Endothelial cell of umbilical vein (primary cell): ENCODE data around the gene CALN1. TPM values are rescaled to one million over a fixed set of nuclear protein-coding genes. Genes with fewer than 3 reads are reported as not detected.

Experiments
- BruUV-seq: library from RNA; stranded (reverse); fragments of 400-500 nt; replicated peaks from 2 replicates; lab custom pipeline; 2021; lab: Mats Ljungman, UMichigan
- CTCF ChIA-PET: fragments of 300-600, 350-600 bp; sonication (Branson Sonifier 250); formaldehyde crosslinking; loops from one replicate; lab custom pipeline; 2021; ENCODE audit warnings: antibody characterized with exemption, inconsistent platforms; lab: Charles Lee
- POLR2A ChIA-PET: fragments of 300-600, 350-600 bp; sonication (Branson Sonifier 250); formaldehyde crosslinking; loops from one replicate; lab custom pipeline; 2021; ENCODE audit warnings: antibody characterized with exemption, inconsistent platforms; lab: Charles Lee
- DNase-seq: peaks from one replicate; pipeline ENCODE4 v3.0.0-alpha.2; 2011; ENCODE audit warnings: low read depth, low spot score
- FAIRE-seq: peaks from 2 replicates; lab custom pipeline; 2011; peaks lifted over from hg19 to GRCh38; lab: Jason Lieb, UNC
- H2AFZ ChIP-seq: 2 replicates; pipeline ENCODE4 v1.6.0; 2012; ENCODE audit warnings: low read depth, low read length, control low read depth, inconsistent platforms
- H3K27ac ChIP-seq: 2 replicates; pipeline ENCODE4 v1.5.1; 2011; ENCODE audit warnings: low read depth, mild to moderate bottlenecking, control low read depth, low read length, moderate library complexity; ENCODE audit not compliant: insufficient read depth
- H3K27me3 ChIP-seq, 2 experiments: 2 replicates each; pipeline versions ENCODE4 v1.6.0 to v1.6.1; 2011; ENCODE audit warnings: low read length in 2 of 2, mixed read lengths in 1 of 2; ENCODE audit not compliant: control insufficient read depth in 2 of 2, insufficient read depth in 2 of 2
- H3K36me3 ChIP-seq, 2 experiments: 2 replicates in 1 of 2; 3 replicates in 1 of 2; pipeline ENCODE4 v1.5.1; 2011; ENCODE audit warnings: low read length in 2 of 2, mild to moderate bottlenecking in 1 of 2, moderate library complexity in 1 of 2; ENCODE audit not compliant: control insufficient read depth in 2 of 2, insufficient read depth in 2 of 2; ENCODE audit errors: extremely low read depth in 1 of 2
- H3K4me1 ChIP-seq: 3 replicates; pipeline ENCODE4 v1.5.1; 2011; ENCODE audit warnings: mild to moderate bottlenecking, low read length; ENCODE audit not compliant: control insufficient read depth, insufficient read depth; ENCODE audit errors: extremely low read depth
- H3K4me2 ChIP-seq: 2 replicates; pipeline ENCODE4 v1.6.1; 2011; ENCODE audit warnings: low read length, control low read depth, mixed read lengths; ENCODE audit not compliant: insufficient read depth
- H3K4me3 ChIP-seq, 3 experiments: fragments of 200-600 bp in 1 of 3; sonication (generic), shearing (Covaris generic) in 1 of 3; replicated peaks in 1 of 3; 2 replicates each; pipeline ENCODE4 v1.5.1; 2011 to 2016; ENCODE audit warnings: control low read depth in 3 of 3, low read length in 3 of 3, mild to moderate bottlenecking in 2 of 3, inconsistent platforms in 1 of 3, low read depth in 1 of 3, moderate library complexity in 1 of 3; ENCODE audit not compliant: insufficient read depth in 1 of 3
- H3K79me2 ChIP-seq: 2 replicates; pipeline ENCODE4 v1.6.0; 2012; ENCODE audit warnings: low read length, inconsistent platforms; ENCODE audit not compliant: control insufficient read depth, insufficient read depth
- H3K9ac ChIP-seq: replicated peaks from 2 replicates; pipeline ENCODE3; 2011; ENCODE audit warnings: low read length, control low read depth; ENCODE audit not compliant: insufficient read depth; ENCODE audit errors: extremely low read depth
- H3K9me1 ChIP-seq: replicated peaks from 3 replicates; pipeline ENCODE4 v1.6.0; 2011; ENCODE audit warnings: mild to moderate bottlenecking, low read length; ENCODE audit not compliant: control insufficient read depth, insufficient read depth; ENCODE audit errors: extremely low read depth
- H3K9me3 ChIP-seq: replicated peaks from 2 replicates; pipeline ENCODE4 v1.5.1; 2012; ENCODE audit warnings: low read length, inconsistent platforms; ENCODE audit not compliant: control insufficient read depth, insufficient read depth
- H4K20me1 ChIP-seq: replicated peaks from 2 replicates; pipeline ENCODE3; 2011; ENCODE audit warnings: mild to moderate bottlenecking, low read length; ENCODE audit not compliant: control insufficient read depth, insufficient read depth; ENCODE audit errors: extremely low read depth
- EZH2 ChIP-seq: IDR thresholded peaks from 2 replicates; pipeline ENCODE4 v1.6.1; 2012; ENCODE audit warnings: borderline replicate concordance, low read depth, mild to moderate bottlenecking, moderate library complexity, low read length, inconsistent platforms; ENCODE audit not compliant: severe bottlenecking
- FOS ChIP-seq: IDR thresholded peaks from 2 replicates; pipeline ENCODE4 v1.6.1; 2011; ENCODE audit warnings: mild to moderate bottlenecking, low read length, moderate library complexity, borderline replicate concordance; ENCODE audit not compliant: insufficient read depth
- GATA2 ChIP-seq: IDR thresholded peaks from 2 replicates; pipeline ENCODE4 v1.7.0; 2011; ENCODE audit warnings: low read depth, mild to moderate bottlenecking, moderate library complexity, mixed read lengths, low read length; ENCODE audit not compliant: insufficient read length, insufficient read depth
- JUN ChIP-seq: IDR thresholded peaks from 2 replicates; pipeline ENCODE4 v1.6.1; 2011; ENCODE audit warnings: borderline replicate concordance, low read depth; ENCODE audit not compliant: insufficient read length, insufficient read depth
- MYC ChIP-seq: IDR thresholded peaks from one replicate; pipeline ENCODE4 v1.6.1; 2011; ENCODE audit warnings: mild to moderate bottlenecking, low read depth, low read length
- POLR2A ChIP-seq: IDR thresholded peaks from 2 replicates; pipeline ENCODE4 v1.6.1; 2012; ENCODE audit warnings: low read depth, mild to moderate bottlenecking, control low read depth, low read length
- POLR2AphosphoS5 ChIP-seq: IDR thresholded peaks from 2 replicates; pipeline ENCODE4 v1.6.1; 2012; ENCODE audit warnings: low read depth, mild to moderate bottlenecking, control low read depth, low read length, moderate library complexity; ENCODE audit not compliant: insufficient read depth
- dilution Hi-C: fragments of 300-500 bp; cut with MboI; formaldehyde crosslinking; loops from one replicate; pipeline ENCODE4 v1.15.0; 2019; ENCODE audit warnings: low sequenced_read_pairs; ENCODE audit not compliant: extremely low pct_ligation_motif_present
- intact Hi-C: fragments of 100-400 bp; cut with micrococcal nuclease; formaldehyde crosslinking; loops from one replicate; pipeline ENCODE4 v1.10.0; 2022
- polyA plus RNA-seq, 4 experiments: library from polyadenylated mRNA; depleted of rRNA in 3 of 4; stranded (reverse) in 3 of 4; unstranded in 1 of 4; fragments of >200 nt; gene quantifications; 2 replicates each; pipeline versions ENCODE4 v1.2.1 to v1.2.3, GENCODE V29; 2011 to 2012; ENCODE audit warnings: missing spikeins in 1 of 4
- total RNA-seq: library from RNA; stranded (reverse); gene quantifications from 2 replicates; pipeline ENCODE4 v1.2.3, GENCODE V29; 2021
- TF ChIP-seq, protein P1 (sequence below): IDR thresholded peaks from 2 replicates; pipeline ENCODE4 v1.6.1; 2011; ENCODE audit not compliant: insufficient read depth, insufficient read length
- TF ChIP-seq, protein P2 (sequence below), 2 donors: IDR thresholded peaks; 1 replicate in 1 of 2; 2 replicates in 1 of 2; pipeline ENCODE4 v1.5.1; 2011; ENCODE audit warnings: low read length in 2 of 2, mild to moderate bottlenecking in 2 of 2, moderate library complexity in 2 of 2, control low read depth in 1 of 2, inconsistent platforms in 1 of 2, low read depth in 1 of 2; ENCODE audit not compliant: insufficient read depth in 1 of 2; ENCODE audit errors: extremely low read depth in 1 of 2

Gene CALN1
- total and polyA plus RNA-seq, 2 donors (not counting 3 experiments of a cell fraction or from before 2014, with no cell fraction given) = not detected

DNA sequence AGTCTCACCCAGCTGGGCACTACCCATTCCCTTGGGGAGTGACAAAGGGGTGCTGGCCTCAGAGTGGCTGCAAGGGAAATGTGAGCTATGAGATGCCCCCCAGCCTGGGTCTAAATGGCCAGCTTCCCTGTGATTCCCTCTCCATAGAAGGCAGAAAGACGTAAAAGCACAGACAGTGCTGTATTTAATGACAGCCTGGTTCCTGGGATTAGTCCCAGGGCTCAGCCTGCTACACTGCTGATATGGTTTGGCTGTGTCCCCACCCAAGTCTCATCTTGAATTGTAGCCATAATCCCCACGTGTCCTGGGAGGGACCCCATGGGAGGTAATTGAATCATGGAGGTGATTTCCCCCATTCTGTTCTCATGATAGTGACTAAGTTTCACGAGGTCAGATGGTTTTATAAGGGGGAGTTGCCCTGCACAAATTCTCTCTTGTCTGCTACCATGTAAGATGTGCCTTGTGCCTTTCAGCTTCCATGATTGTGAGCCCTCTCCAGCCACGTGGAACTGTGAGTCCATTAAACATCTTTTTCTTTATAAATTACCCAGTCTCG lies 23.9 kb upstream of the CALN1 start:
- dilution Hi-C loops (no loop called here), intact Hi-C loops (no loop called here)
- no peaks in the 10 kb centered on the region for H4K20me1 ChIP-seq
- POLR2A ChIA-PET = no interaction called here
- H2AFZ ChIP-seq = no peak overlapping the region
- no peaks in the 10 kb centered on the region for H3K4me1 ChIP-seq
- no peaks in the 10 kb centered on the region for H3K9me1 ChIP-seq
- H3K27ac ChIP-seq = no peak overlapping the region
- CTCF ChIA-PET = interaction anchor here (1.1 kb wide), 1 partner anchor 15 kb away, joined by 3 read pairs; no protein-coding TSS in a partner anchor
- FAIRE-seq (no peak), DNase-seq (no peak)
- TF ChIP-seq POLR2AphosphoS5 = no peak
- no peak for TF ChIP-seq MYC
- TF ChIP-seq POLR2A = no peak
- no peak for TF ChIP-seq EZH2
- TF ChIP-seq JUN = no peak
- H3K79me2 ChIP-seq = no peaks in the 10 kb centered on the region
- no peak overlapping the region for H3K4me2 ChIP-seq
- H3K27me3 ChIP-seq = no peaks in the 10 kb centered on the region
- no peak overlapping the region for H3K9ac ChIP-seq
- no peak overlapping the region for H3K4me3 ChIP-seq
- BruUV-seq = no TSS peak
- no peaks in the 10 kb centered on the region for H3K9me3 ChIP-seq
- no peaks in the 10 kb centered on the region for H3K36me3 ChIP-seq

DNA sequence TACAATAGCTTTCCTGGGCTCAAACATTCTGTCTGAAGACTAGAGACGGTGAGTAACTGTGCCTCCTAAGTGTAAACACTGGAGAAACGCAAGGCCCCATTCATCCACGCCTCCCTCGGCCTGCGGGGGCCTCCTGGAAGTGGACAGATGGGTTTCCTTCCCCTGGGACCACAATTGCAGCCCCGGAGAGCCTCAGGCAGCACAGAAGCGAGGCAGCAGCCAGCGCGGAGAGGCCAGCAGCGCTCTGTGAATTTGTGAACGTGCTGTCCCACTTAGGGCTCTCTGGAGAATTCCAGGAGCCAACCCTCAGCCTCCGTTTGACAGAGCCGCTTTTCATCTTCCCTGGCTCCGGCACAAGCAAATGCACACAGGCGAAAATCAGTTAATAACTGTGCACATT lies 23.2 kb upstream of the CALN1 start:
- DNase-seq (no peak), FAIRE-seq (no peak)
- no TSS peak for BruUV-seq
- no peaks in the 10 kb centered on the region for H3K79me2 ChIP-seq
- no peak overlapping the region for H3K9ac ChIP-seq
- H3K4me1 ChIP-seq = no peaks in the 10 kb centered on the region
- no peaks in the 10 kb centered on the region for H3K36me3 ChIP-seq
- intact Hi-C loops = no loop called here
- H3K9me3 ChIP-seq = no peaks in the 10 kb centered on the region
- dilution Hi-C loops = no loop called here
- no peak overlapping the region for H3K4me3 ChIP-seq
- CTCF ChIA-PET = interaction anchor here (1.1 kb wide), 1 partner anchor 14 kb away, joined by 3 read pairs; no protein-coding TSS in a partner anchor
- TF ChIP-seq FOS = no peak
- TF ChIP-seq MYC = no peak
- TF ChIP-seq, protein P1, sequence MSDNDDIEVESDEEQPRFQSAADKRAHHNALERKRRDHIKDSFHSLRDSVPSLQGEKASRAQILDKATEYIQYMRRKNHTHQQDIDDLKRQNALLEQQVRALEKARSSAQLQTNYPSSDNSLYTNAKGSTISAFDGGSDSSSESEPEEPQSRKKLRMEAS = no peak
- TF ChIP-seq EZH2 = no peak
- no peak for TF ChIP-seq POLR2A
- no peak for TF ChIP-seq JUN
- TF ChIP-seq, protein P2, sequence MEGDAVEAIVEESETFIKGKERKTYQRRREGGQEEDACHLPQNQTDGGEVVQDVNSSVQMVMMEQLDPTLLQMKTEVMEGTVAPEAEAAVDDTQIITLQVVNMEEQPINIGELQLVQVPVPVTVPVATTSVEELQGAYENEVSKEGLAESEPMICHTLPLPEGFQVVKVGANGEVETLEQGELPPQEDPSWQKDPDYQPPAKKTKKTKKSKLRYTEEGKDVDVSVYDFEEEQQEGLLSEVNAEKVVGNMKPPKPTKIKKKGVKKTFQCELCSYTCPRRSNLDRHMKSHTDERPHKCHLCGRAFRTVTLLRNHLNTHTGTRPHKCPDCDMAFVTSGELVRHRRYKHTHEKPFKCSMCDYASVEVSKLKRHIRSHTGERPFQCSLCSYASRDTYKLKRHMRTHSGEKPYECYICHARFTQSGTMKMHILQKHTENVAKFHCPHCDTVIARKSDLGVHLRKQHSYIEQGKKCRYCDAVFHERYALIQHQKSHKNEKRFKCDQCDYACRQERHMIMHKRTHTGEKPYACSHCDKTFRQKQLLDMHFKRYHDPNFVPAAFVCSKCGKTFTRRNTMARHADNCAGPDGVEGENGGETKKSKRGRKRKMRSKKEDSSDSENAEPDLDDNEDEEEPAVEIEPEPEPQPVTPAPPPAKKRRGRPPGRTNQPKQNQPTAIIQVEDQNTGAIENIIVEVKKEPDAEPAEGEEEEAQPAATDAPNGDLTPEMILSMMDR (IDR thresholded peaks at IDR 0.05; ENCODE audit: extremely low read depth in 1 of 2, insufficient read depth in 1 of 2, low read depth in 1 of 2, low read length in 2 of 2) = no peak
- TF ChIP-seq POLR2AphosphoS5 = no peak
- no peak for TF ChIP-seq GATA2
- no peaks in the 10 kb centered on the region for H4K20me1 ChIP-seq
- H3K4me2 ChIP-seq = no peak overlapping the region
- H3K27me3 ChIP-seq = no peaks in the 10 kb centered on the region
- H2AFZ ChIP-seq = no peak overlapping the region
- H3K27ac ChIP-seq = no peak overlapping the region
- no peaks in the 10 kb centered on the region for H3K9me1 ChIP-seq
- POLR2A ChIA-PET = no interaction called here
